Measurements from ENCODE around the gene TUBB.

GRCh38 chr6:30719791-30720737, at the start of gene TUBB:
- TF ChIP-seq, protein P1, sequence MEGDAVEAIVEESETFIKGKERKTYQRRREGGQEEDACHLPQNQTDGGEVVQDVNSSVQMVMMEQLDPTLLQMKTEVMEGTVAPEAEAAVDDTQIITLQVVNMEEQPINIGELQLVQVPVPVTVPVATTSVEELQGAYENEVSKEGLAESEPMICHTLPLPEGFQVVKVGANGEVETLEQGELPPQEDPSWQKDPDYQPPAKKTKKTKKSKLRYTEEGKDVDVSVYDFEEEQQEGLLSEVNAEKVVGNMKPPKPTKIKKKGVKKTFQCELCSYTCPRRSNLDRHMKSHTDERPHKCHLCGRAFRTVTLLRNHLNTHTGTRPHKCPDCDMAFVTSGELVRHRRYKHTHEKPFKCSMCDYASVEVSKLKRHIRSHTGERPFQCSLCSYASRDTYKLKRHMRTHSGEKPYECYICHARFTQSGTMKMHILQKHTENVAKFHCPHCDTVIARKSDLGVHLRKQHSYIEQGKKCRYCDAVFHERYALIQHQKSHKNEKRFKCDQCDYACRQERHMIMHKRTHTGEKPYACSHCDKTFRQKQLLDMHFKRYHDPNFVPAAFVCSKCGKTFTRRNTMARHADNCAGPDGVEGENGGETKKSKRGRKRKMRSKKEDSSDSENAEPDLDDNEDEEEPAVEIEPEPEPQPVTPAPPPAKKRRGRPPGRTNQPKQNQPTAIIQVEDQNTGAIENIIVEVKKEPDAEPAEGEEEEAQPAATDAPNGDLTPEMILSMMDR (IDR thresholded peaks at IDR 0.05) = peak in 2 of 5 experiments; percentile 10 to 34
- TF ChIP-seq POLR2A (IDR thresholded peaks at IDR 0.05) = peak; percentile 74 to 91
- peak; percentile 67 to 95 for TF ChIP-seq EP300 (IDR thresholded peaks at IDR 0.05)
